ENCODE data around the gene RARB.

RARB gene

DNA sequence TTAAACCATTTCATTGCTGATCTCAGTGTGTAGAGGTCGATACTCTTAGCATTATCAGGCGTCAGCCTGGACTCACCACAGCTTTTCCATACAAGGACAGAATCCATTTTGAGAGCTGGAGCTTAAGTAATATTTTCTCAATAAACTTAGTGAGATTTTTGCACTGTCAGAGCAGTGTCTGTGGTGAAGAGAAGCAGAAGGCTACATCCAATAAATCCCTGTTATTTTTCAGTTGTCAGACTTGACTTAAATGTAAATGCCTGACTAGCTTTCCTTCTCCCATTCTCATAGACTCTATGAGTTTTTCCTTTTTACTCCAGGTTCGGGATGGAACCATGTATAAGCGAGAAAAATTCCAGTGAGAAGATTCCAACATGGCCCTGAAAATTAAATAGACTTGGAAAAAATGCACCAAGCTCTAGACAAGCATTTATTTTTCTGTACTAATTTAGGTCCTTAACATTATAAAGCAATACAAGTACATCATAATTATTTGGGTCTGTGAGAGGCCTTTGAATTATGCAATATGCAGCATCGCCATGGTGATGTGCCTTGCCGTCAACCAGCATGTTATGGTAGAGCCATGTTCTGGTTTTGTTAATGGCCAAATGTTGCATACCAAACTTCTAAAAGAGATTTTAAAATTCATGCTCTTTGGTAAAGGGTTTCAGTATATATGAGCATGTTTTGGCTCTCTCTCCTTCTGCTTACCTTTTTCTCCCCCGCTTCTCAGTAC, 62.0 kb downstream of the RARB start:
- TF ChIP-seq, protein P1, sequence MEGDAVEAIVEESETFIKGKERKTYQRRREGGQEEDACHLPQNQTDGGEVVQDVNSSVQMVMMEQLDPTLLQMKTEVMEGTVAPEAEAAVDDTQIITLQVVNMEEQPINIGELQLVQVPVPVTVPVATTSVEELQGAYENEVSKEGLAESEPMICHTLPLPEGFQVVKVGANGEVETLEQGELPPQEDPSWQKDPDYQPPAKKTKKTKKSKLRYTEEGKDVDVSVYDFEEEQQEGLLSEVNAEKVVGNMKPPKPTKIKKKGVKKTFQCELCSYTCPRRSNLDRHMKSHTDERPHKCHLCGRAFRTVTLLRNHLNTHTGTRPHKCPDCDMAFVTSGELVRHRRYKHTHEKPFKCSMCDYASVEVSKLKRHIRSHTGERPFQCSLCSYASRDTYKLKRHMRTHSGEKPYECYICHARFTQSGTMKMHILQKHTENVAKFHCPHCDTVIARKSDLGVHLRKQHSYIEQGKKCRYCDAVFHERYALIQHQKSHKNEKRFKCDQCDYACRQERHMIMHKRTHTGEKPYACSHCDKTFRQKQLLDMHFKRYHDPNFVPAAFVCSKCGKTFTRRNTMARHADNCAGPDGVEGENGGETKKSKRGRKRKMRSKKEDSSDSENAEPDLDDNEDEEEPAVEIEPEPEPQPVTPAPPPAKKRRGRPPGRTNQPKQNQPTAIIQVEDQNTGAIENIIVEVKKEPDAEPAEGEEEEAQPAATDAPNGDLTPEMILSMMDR (IDR thresholded peaks at IDR 0.05), result no peak
- no peak overlapping the region for H3K4me2 ChIP-seq (ENCODE audit: low read length)
- H3K79me2 ChIP-seq, result no peaks in the 10 kb centered on the region
- H3K36me3 ChIP-seq (ENCODE audit: control insufficient read depth, insufficient read depth, low read length), result no peaks in the 10 kb centered on the region
- H3K9me3 ChIP-seq (ENCODE audit: control insufficient read depth, low read length), result no peaks in the 10 kb centered on the region
- no peak overlapping the region for H2AFZ ChIP-seq
- no peak overlapping the region for H3K27ac ChIP-seq
- H3K27me3 ChIP-seq (ENCODE audit: control insufficient read depth, insufficient read depth, low read length), result no peaks in the 10 kb centered on the region
- no peaks in the 10 kb centered on the region for H3K4me1 ChIP-seq
- no peak overlapping the region for H3K4me3 ChIP-seq (ENCODE audit: low read depth, low read length)
- H3K9ac ChIP-seq, result no peak overlapping the region

DNA sequence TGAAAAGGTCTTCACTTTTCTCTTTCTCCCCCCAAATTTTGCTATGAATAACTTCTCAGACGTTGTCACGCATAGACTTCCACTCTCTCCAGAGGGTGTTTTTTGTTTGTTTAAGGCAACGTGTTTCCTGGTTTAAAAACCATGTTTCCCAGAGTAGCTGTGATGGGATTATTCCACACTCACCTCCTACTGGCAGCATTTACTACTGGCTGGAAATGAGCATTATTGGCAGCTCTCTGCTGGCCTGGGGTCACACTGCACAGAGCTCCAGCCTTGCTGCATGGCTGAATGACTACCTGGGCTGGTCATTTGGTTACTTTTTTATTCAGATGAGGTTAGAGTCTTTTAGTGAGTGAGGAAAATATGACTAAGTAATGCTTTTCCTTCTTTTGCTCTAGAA, 65.2 kb downstream of the RARB start:
- no peak overlapping the region for H3K4me3 ChIP-seq (ENCODE audit: low read depth, low read length)
- no peaks in the 10 kb centered on the region for H3K36me3 ChIP-seq (ENCODE audit: control insufficient read depth, insufficient read depth, low read length)
- TF ChIP-seq, protein P1 (IDR thresholded peaks at IDR 0.05), result no peak

DNA sequence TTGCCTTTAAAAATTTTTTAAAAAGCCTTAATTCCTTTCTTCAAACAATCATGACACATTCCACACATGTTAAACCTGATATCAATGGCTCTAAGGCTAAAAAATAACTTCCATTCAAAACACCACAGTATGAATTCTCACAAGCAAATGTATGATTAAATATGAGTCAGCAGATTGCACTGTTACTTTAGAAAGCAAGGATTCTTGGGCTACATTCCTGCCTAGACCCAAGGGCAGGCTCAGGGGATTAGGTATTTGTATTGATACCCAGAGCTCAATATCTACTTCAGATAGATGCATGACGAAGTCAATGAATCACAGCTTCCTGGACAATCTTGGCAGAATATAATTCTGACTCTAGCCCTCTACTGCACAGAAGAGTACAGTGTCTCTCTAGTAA, 65.7 kb downstream of the RARB start:
- no peak overlapping the region for H3K4me3 ChIP-seq (ENCODE audit: low read depth, low read length)
- H2AFZ ChIP-seq, result no peak overlapping the region
- no peak overlapping the region for H3K9ac ChIP-seq
- H3K36me3 ChIP-seq (ENCODE audit: control insufficient read depth, insufficient read depth, low read length), result no peaks in the 10 kb centered on the region
- TF ChIP-seq, protein P1 (IDR thresholded peaks at IDR 0.05), result no peak
- no peaks in the 10 kb centered on the region for H3K27me3 ChIP-seq (ENCODE audit: control insufficient read depth, insufficient read depth, low read length)
- H3K4me2 ChIP-seq (ENCODE audit: low read length), result no peak overlapping the region
- H3K9me3 ChIP-seq (ENCODE audit: control insufficient read depth, low read length), result no peaks in the 10 kb centered on the region
- no peak overlapping the region for H3K27ac ChIP-seq
- H3K79me2 ChIP-seq, result no peaks in the 10 kb centered on the region
- no peaks in the 10 kb centered on the region for H3K4me1 ChIP-seq

More for the DNA sequence above, 65.2 kb downstream of the RARB start:
- no peak overlapping the region for H2AFZ ChIP-seq
- H3K27me3 ChIP-seq (ENCODE audit: control insufficient read depth, insufficient read depth, low read length), result no peaks in the 10 kb centered on the region
- no peak overlapping the region for H3K9ac ChIP-seq
- H3K9me3 ChIP-seq (ENCODE audit: control insufficient read depth, low read length), result no peaks in the 10 kb centered on the region
- H3K4me2 ChIP-seq (ENCODE audit: low read length), result no peak overlapping the region
- no peak overlapping the region for H3K27ac ChIP-seq
- H3K4me1 ChIP-seq, result no peaks in the 10 kb centered on the region
- H3K79me2 ChIP-seq, result no peaks in the 10 kb centered on the region

DNA sequence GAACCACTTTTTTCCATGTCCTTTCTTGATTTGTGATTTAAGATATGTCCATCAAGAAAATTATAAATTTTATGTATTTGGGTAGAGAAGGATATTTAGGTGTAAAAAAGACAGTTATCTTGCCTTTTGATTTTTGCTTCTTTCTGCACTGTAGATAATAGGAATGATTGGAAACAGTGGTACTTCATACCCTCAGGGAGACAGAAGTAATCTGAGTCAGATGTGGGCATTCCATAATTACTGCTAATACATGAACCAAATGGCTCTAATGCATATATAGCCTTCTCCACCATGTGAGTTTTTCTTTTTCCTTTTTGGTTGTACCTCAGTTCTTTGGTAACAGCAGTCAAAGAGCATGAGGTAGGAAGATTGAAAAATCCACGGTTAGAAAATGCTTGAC, 67.2 kb downstream of the RARB start:
- Histone ChIP-seq H3K4me3 (ENCODE audit: low read depth, low read length) (no peak overlapping the region), H3K9ac (no peak overlapping the region), H3K36me3 (ENCODE audit: control insufficient read depth, insufficient read depth, low read length) (no peaks in the 10 kb centered on the region), H3K79me2 (no peaks in the 10 kb centered on the region), H2AFZ (no peak overlapping the region), H3K4me2 (ENCODE audit: low read length) (no peak overlapping the region), H3K4me1 (no peaks in the 10 kb centered on the region), H3K27me3 (ENCODE audit: control insufficient read depth, insufficient read depth, low read length) (no peaks in the 10 kb centered on the region), H3K9me3 (ENCODE audit: control insufficient read depth, low read length) (no peaks in the 10 kb centered on the region), H3K27ac (no peak overlapping the region)
- TF ChIP-seq, protein P1 (IDR thresholded peaks at IDR 0.05), result no peak

DNA sequence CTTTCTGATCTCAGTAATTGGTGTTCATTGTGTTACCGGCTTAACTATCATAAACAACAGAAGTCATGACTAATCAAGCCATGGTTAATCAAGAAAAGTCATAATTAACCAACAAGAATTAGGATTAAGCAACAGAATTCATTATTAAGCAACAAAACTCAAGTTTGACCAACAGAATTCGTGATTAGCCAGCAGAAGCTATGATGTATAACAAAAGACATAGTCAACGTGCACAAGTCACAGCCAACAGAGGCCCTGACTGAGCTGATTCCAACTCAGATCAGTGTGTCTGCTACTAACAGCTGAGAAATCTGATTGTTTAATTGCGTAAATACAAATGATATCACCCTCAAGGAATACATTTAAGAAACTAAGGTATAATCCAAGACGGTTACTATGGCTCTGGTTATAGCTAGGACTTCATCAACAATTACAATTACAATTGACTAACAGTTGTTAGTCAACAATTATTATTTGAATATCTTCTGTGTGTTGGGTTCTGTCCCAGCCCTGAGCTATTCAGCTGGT, 67.7 kb downstream of the RARB start:
- no peaks in the 10 kb centered on the region for H3K9me3 ChIP-seq (ENCODE audit: control insufficient read depth, low read length)
- no peak overlapping the region for H3K9ac ChIP-seq
- no peak overlapping the region for H2AFZ ChIP-seq
- H3K27ac ChIP-seq, result no peak overlapping the region
- H3K27me3 ChIP-seq (ENCODE audit: control insufficient read depth, insufficient read depth, low read length), result no peaks in the 10 kb centered on the region
- H3K4me3 ChIP-seq (ENCODE audit: low read depth, low read length), result no peak overlapping the region
- H3K79me2 ChIP-seq, result no peaks in the 10 kb centered on the region
- H3K4me1 ChIP-seq, result no peaks in the 10 kb centered on the region
- TF ChIP-seq, protein P1 (IDR thresholded peaks at IDR 0.05), result no peak
- no peak overlapping the region for H3K4me2 ChIP-seq (ENCODE audit: low read length)
- H3K36me3 ChIP-seq (ENCODE audit: control insufficient read depth, insufficient read depth, low read length), result no peaks in the 10 kb centered on the region
